H9 (cell line): ENCODE results near the gene FTO. TPM values are rescaled to one million over a fixed set of nuclear protein-coding genes. Genes with fewer than 3 reads are reported as not detected.

Experiments
- DNase-seq: peaks from one replicate; pipeline ENCODE4 v3.0.0-alpha.2; 2017
- H2AFZ ChIP-seq: one replicate; pipeline ENCODE4 v1.6.1; 2013; ENCODE audit warnings: mild to moderate bottlenecking, low read length, control low read depth, moderate library complexity
- H2AK5ac ChIP-seq: 2 replicates; pipeline ENCODE4 v1.6.1; 2013; ENCODE audit warnings: low read length, control low read depth, mixed read lengths; ENCODE audit not compliant: insufficient read length
- H2BK120ac ChIP-seq: one replicate; pipeline ENCODE4 v1.6.1; 2013; ENCODE audit warnings: low read depth, mild to moderate bottlenecking, low read length, control low read depth, inconsistent platforms; ENCODE audit not compliant: poor library complexity, severe bottlenecking
- H2BK12ac ChIP-seq: 2 replicates; pipeline ENCODE4 v1.6.1; 2013; ENCODE audit warnings: low read length, control low read depth, mixed read lengths, low read depth; ENCODE audit not compliant: insufficient read length
- H2BK15ac ChIP-seq: 2 replicates; pipeline ENCODE4 v1.6.1; 2013; ENCODE audit warnings: low read depth, low read length, control low read depth
- H2BK20ac ChIP-seq: one replicate; pipeline ENCODE4 v1.6.1; 2013; ENCODE audit warnings: low read depth, mild to moderate bottlenecking, low read length, control low read depth, inconsistent platforms; ENCODE audit not compliant: poor library complexity, severe bottlenecking
- H2BK5ac ChIP-seq: 2 replicates; pipeline ENCODE4 v1.6.1; 2013; ENCODE audit warnings: low read length, control low read depth, mixed read lengths; ENCODE audit not compliant: insufficient read length
- H3K14ac ChIP-seq: 2 replicates; pipeline ENCODE4 v1.6.1; 2013; ENCODE audit warnings: low read length, control low read depth; ENCODE audit not compliant: insufficient read depth
- H3K18ac ChIP-seq: 2 replicates; pipeline ENCODE4 v1.6.1; 2013; ENCODE audit warnings: low read depth, mild to moderate bottlenecking, mixed read lengths, low read length, control low read depth; ENCODE audit not compliant: insufficient read length
- H3K23ac ChIP-seq: 2 replicates; pipeline ENCODE4 v1.6.1; 2013; ENCODE audit warnings: low read length, control low read depth, mixed read lengths, low read depth; ENCODE audit not compliant: insufficient read length
- H3K23me2 ChIP-seq: 2 replicates; pipeline ENCODE4 v1.6.1; 2013; ENCODE audit warnings: low read depth, mild to moderate bottlenecking, mixed read lengths, low read length, control low read depth; ENCODE audit not compliant: insufficient read length, poor library complexity, severe bottlenecking
- H3K27ac ChIP-seq: 2 replicates; pipeline ENCODE4 v1.5.1; 2013; ENCODE audit warnings: low read length, control low read depth, mixed read lengths, low read depth; ENCODE audit not compliant: insufficient read length
- H3K27me3 ChIP-seq: 2 replicates; pipeline ENCODE4 v1.6.1; 2013; ENCODE audit warnings: low read length, control low read depth, inconsistent platforms; ENCODE audit not compliant: insufficient read depth
- H3K4ac ChIP-seq: 2 replicates; pipeline ENCODE4 v1.6.1; 2013; ENCODE audit warnings: low read depth, mild to moderate bottlenecking, control low read depth, inconsistent platforms, low read length, moderate library complexity
- H3K4me1 ChIP-seq: 2 replicates; pipeline ENCODE4 v1.6.1; 2013; ENCODE audit warnings: low read length, control low read depth, inconsistent platforms; ENCODE audit not compliant: insufficient read depth
- H3K4me2 ChIP-seq: 2 replicates; pipeline ENCODE4 v1.6.1; 2013; ENCODE audit warnings: low read length, control low read depth, mixed read lengths; ENCODE audit not compliant: insufficient read length, insufficient read depth
- H3K56ac ChIP-seq: 2 replicates; pipeline ENCODE4 v1.6.1; 2013; ENCODE audit warnings: low read depth, mild to moderate bottlenecking, mixed read lengths, low read length, control low read depth; ENCODE audit not compliant: insufficient read length
- H3K79me1 ChIP-seq: 2 replicates; pipeline ENCODE4 v1.6.1; 2013; ENCODE audit warnings: low read depth, mild to moderate bottlenecking, moderate library complexity, low read length, control low read depth, inconsistent platforms; ENCODE audit not compliant: insufficient read depth, poor library complexity, severe bottlenecking
- H3K79me2 ChIP-seq: 2 replicates; pipeline ENCODE4 v1.6.1; 2013; ENCODE audit warnings: low read length, control low read depth, inconsistent platforms; ENCODE audit not compliant: insufficient read depth
- H3K9ac ChIP-seq: 2 replicates; pipeline ENCODE4 v1.6.1; 2013; ENCODE audit warnings: low read length, control low read depth, mixed read lengths; ENCODE audit not compliant: insufficient read length; ENCODE audit errors: extremely low read depth
- H3K9me3 ChIP-seq: one replicate; pipeline ENCODE4 v1.6.1; 2013; ENCODE audit warnings: low read depth, low read length, inconsistent platforms; ENCODE audit not compliant: control insufficient read depth
- H3T11ph ChIP-seq: one replicate; pipeline ENCODE4 v1.6.1; 2013; ENCODE audit warnings: mild to moderate bottlenecking, low read length, control low read depth, inconsistent platforms
- H4K20me1 ChIP-seq: one replicate; pipeline ENCODE4 v1.6.1; 2013; ENCODE audit not compliant: control insufficient read depth, insufficient read length, insufficient read depth
- H4K5ac ChIP-seq: 2 replicates; pipeline ENCODE4 v1.6.1; 2013; ENCODE audit warnings: low read depth, mild to moderate bottlenecking, mixed read lengths, low read length, control low read depth; ENCODE audit not compliant: insufficient read length
- H4K8ac ChIP-seq: replicated peaks from 2 replicates; pipeline ENCODE4 v1.6.1; 2013; ENCODE audit warnings: low read length, control low read depth, mixed read lengths, low read depth; ENCODE audit not compliant: insufficient read length
- H4K91ac ChIP-seq: 2 replicates; pipeline ENCODE4 v1.6.1; 2013; ENCODE audit warnings: low read depth, mild to moderate bottlenecking, moderate library complexity, mixed read lengths, low read length, control low read depth; ENCODE audit not compliant: insufficient read length
- H3K27ac Mint-ChIP-seq, 3 experiments: 2 replicates in 2 of 3; 3 replicates in 1 of 3; pipeline ENCODE4 v1.8.0; 2020 to 2021; ENCODE audit warnings: mixed read lengths in 3 of 3, mild to moderate bottlenecking in 1 of 3, moderate library complexity in 1 of 3
- H3K27me3 Mint-ChIP-seq: 2 replicates; pipeline ENCODE4 v1.8.0; 2021; ENCODE audit warnings: low read depth, mild to moderate bottlenecking, moderate library complexity, mixed read lengths
- H3K36me3 Mint-ChIP-seq, 3 experiments: 2 replicates in 2 of 3; 3 replicates in 1 of 3; pipeline ENCODE4 v1.8.0; 2020 to 2021; ENCODE audit warnings: low read depth in 3 of 3, mixed read lengths in 3 of 3; ENCODE audit not compliant: insufficient read depth in 1 of 3
- H3K4me1 Mint-ChIP-seq, 2 experiments: 2 replicates each; pipeline ENCODE4 v1.8.0; 2020; ENCODE audit warnings: mixed read lengths in 2 of 2
- H3K4me3 Mint-ChIP-seq, 2 experiments: 2 replicates in 1 of 2; 3 replicates in 1 of 2; pipeline ENCODE4 v1.8.0; 2020 to 2021; ENCODE audit warnings: mild to moderate bottlenecking in 2 of 2, mixed read lengths in 2 of 2, moderate library complexity in 1 of 2
- H3K9me3 Mint-ChIP-seq, 2 experiments: 2 replicates in 1 of 2; 3 replicates in 1 of 2; pipeline ENCODE4 v1.8.0; 2020; ENCODE audit warnings: mild to moderate bottlenecking in 2 of 2, mixed read lengths in 2 of 2, moderate library complexity in 1 of 2
- CTCF ChIP-seq: fragments of 200-600 bp; sonication (generic); conservative IDR thresholded peaks from 3 replicates; pipeline ENCODE4 v1.8.0; 2021; ENCODE audit warnings: antibody characterized with exemption, mild to moderate bottlenecking
- WGBS: extraction: QIAGEN DNeasy Blood & Tissue Kit; methylation state at CpG from one replicate; pipeline ENCODE4 v1.1.7; 2013; ENCODE audit warnings: missing lambda C conversion rate, low lambda C conversion rate, mixed read lengths; ENCODE audit not compliant: insufficient read length; ENCODE audit errors: extremely low coverage; 5-methylcytosine and 5-hydroxymethylcytosine counted together
- total RNA-seq: library from RNA; stranded (reverse); gene quantifications from 2 replicates; pipeline ENCODE4 v1.2.1, GENCODE V29; 2021

The FTO gene
- total RNA-seq, 1 experiment from 2014 or later = 67.9 TPM

GRCh38 chr16:53812914-53813313, 109.0 kb downstream of the FTO start:
- no CpG with 5 or more reads among the region's 2 CpGs for WGBS

More at GRCh38 chr16:53812914-53813313, 109.0 kb downstream of the FTO start:
- no peak overlapping the region for H2BK5ac ChIP-seq
- no peak overlapping the region for H2AFZ ChIP-seq
- no peak overlapping the region for H2AK5ac ChIP-seq
- no peak overlapping the region for H3K4me3 Mint-ChIP-seq
- no peaks in the 10 kb centered on the region; the same call in 1 of the 2 replicates for H3K4me1 ChIP-seq
- no peak overlapping the region for H2BK120ac ChIP-seq
- no peak for DNase-seq
- H3K79me2 ChIP-seq = no peaks in the 10 kb centered on the region
- H2BK12ac ChIP-seq = no peak overlapping the region
- TF ChIP-seq CTCF = no peak
- H3K23me2 ChIP-seq = no peaks in the 10 kb centered on the region
- no peak overlapping the region for H3K4ac ChIP-seq
- H2BK20ac ChIP-seq = no peak overlapping the region
- no peak overlapping the region for H4K91ac ChIP-seq
- no peak overlapping the region for H3K18ac ChIP-seq
- H3K9ac ChIP-seq = no peak overlapping the region
- H3K9me3 ChIP-seq = no peaks in the 10 kb centered on the region
- no peaks in the 10 kb centered on the region for H3K27me3 Mint-ChIP-seq
- H4K20me1 ChIP-seq = no peaks in the 10 kb centered on the region
- H3K27ac ChIP-seq = no peak overlapping the region
- no peaks in the 10 kb centered on the region for H3K27me3 ChIP-seq
- H4K5ac ChIP-seq = no peak overlapping the region
- no peaks in the 10 kb centered on the region for H3K4me1 Mint-ChIP-seq
- H3K36me3 Mint-ChIP-seq = peaks cover 0 to 10% (median 5%) of the 10 kb centered on the region in 3 experiments; a peak in 5 of 7 replicates
- H3K9me3 Mint-ChIP-seq = no peaks in the 10 kb centered on the region
- H3K79me1 ChIP-seq = no peaks in the 10 kb centered on the region
- H3K4me2 ChIP-seq = no peak overlapping the region
- no peak overlapping the region for H3T11ph ChIP-seq
- H4K8ac ChIP-seq = no peak overlapping the region
- H3K14ac ChIP-seq = no peak overlapping the region
- no peak overlapping the region for H3K56ac ChIP-seq
- no peak overlapping the region for H3K27ac Mint-ChIP-seq
- no peak overlapping the region for H3K23ac ChIP-seq
- H2BK15ac ChIP-seq = no peak overlapping the region
